HepG2 (cell line): ENCODE results near the gene INPP1. TPM values are rescaled to one million over a fixed set of nuclear protein-coding genes. Genes with fewer than 3 reads are reported as not detected.

Experiments used
- FIP1L1 ChIP-seq: fragments of 200-400 bp; formaldehyde crosslinking; IDR thresholded peaks from 2 replicates; pipeline ENCODE4 v1.6.1; 2018; ENCODE audit warnings: low read depth, mild to moderate bottlenecking, low read length, moderate library complexity, borderline replicate concordance; ENCODE audit not compliant: insufficient read depth
- SNRNP70 ChIP-seq: fragments of 200-400 bp; formaldehyde crosslinking; IDR thresholded peaks from 2 replicates; pipeline ENCODE4 v1.6.1; 2017; ENCODE audit warnings: mild to moderate bottlenecking, low read depth, low read length, moderate library complexity
- STAG1 ChIP-seq: sonication (generic); formaldehyde crosslinking; IDR thresholded peaks from 2 replicates; pipeline ENCODE4 v1.4.0; 2020; ENCODE audit warnings: missing genetic modification reagents
- ZFP90 ChIP-seq: sonication (generic); formaldehyde crosslinking; IDR thresholded peaks from 2 replicates; pipeline ENCODE4 v1.8.0; 2022; ENCODE audit warnings: missing genetic modification reagents, mild to moderate bottlenecking, inconsistent platforms, borderline replicate concordance
- ZNF660 ChIP-seq: sonication (generic); formaldehyde crosslinking; IDR thresholded peaks from 2 replicates; pipeline ENCODE4 v1.5.1; 2020; ENCODE audit warnings: mild to moderate bottlenecking, low read depth, missing genetic modification reagents, borderline replicate concordance
- polyA plus RNA-seq, 8 experiments: library from polyadenylated mRNA; depleted of rRNA in 3 of 8; stranded (reverse) in 7 of 8; unstranded in 1 of 8; fragments of >200 nt; fragmentation: Illumina TruSeq in 4 of 8; extraction: Trizol in 4 of 8; gene quantifications; 2 replicates each; pipeline versions ENCODE4 v1.2.1 to v1.2.3, GENCODE V29; 2011 to 2016; ENCODE audit warnings: low read depth in 4 of 8, missing spikeins in 1 of 8, mixed read lengths in 1 of 8; ENCODE audit not compliant: insufficient read depth in 1 of 8
- total RNA-seq, 5 experiments: library from RNA; depleted of rRNA; stranded (reverse); fragments of >200 nt; fragmentation: Illumina TruSeq; extraction: Trizol; gene quantifications; 2 replicates each; pipeline ENCODE4 v1.2.3, GENCODE V29; 2016; ENCODE audit warnings: low read depth in 1 of 5
- TF ChIP-seq, protein P1 (sequence below): IDR thresholded peaks from 2 replicates; pipeline ENCODE4 v1.6.1; 2012; ENCODE audit warnings: low read length, improper control_type of control experiment
- TF ChIP-seq, protein P2 (sequence below): sonication (generic); formaldehyde crosslinking; IDR thresholded peaks from 2 replicates; pipeline ENCODE4 v1.4.0; 2020; ENCODE audit warnings: mild to moderate bottlenecking, missing genetic modification reagents
- TF ChIP-seq, protein P3 (sequence below): sonication (generic); formaldehyde crosslinking; IDR thresholded peaks from 2 replicates; pipeline ENCODE4 v1.4.0; 2020; ENCODE audit warnings: missing genetic modification reagents, low read depth, mild to moderate bottlenecking, borderline replicate concordance
- TF ChIP-seq, protein P4 (sequence below): sonication (generic); formaldehyde crosslinking; IDR thresholded peaks from 2 replicates; pipeline ENCODE4 v1.5.1; 2020; ENCODE audit warnings: missing genetic modification reagents, mild to moderate bottlenecking, borderline replicate concordance
- TF ChIP-seq, protein P5 (sequence below): sonication (generic); formaldehyde crosslinking; IDR thresholded peaks from 2 replicates; pipeline ENCODE4 v1.5.0; 2020; ENCODE audit warnings: missing genetic modification reagents
- TF ChIP-seq, protein P6 (sequence below): sonication (generic); formaldehyde crosslinking; IDR thresholded peaks from 2 replicates; pipeline ENCODE4 v1.4.0; 2020; ENCODE audit warnings: low read depth, missing genetic modification reagents
- TF ChIP-seq, protein P7 (sequence below): IDR thresholded peaks from 2 replicates; pipeline ENCODE4 v1.6.1; 2012; ENCODE audit warnings: low read depth, low read length, improper control_type of control experiment

Gene INPP1
- total and polyA plus RNA-seq, 2 of the 13 experiments (the other 11 are each of a cell fraction or from before 2014, with no cell fraction given) = 10.0 to 13.3 TPM

DNA sequence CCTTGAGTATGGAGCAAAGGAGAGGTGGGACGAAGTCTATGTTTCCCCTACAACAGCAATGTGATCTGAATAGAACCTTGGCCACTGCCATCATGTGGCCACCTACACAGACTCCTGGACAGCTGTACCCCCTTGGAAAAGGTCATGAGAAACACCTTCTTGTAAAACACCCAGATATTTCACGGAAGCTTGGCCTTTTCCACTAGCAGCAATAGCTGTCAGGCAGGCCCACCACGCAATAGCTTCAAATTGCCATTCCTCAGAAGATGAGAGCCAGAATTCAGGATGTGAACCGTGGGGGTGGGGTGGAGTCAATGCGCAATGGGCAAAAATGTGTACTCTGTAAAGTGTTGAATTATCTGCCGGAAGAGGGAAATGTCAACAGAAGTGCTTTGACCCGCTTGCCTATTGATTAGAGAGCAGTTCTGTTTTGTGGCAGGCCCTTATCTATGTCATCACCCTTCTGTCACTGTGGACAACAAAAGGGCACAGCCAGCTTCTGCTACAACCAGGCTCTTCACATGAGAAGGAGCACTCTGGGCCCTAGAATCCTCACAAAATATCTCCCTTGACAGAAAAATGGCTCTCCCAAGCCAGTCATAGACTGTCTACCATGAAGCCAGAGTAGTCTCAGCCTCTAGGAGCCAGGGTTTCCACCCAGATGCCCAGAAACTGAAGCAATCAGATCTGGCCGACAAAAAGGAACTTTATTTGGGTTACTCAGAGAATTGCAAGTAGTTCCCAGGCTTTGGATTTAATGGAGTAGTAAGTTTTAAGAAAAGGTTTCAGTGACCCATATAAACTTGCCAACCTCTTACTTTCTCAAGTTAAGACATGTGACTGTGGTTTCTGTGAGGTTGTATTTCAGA lies 9.5 kb downstream of the INPP1 start (continued):
- TF ChIP-seq, protein P1, sequence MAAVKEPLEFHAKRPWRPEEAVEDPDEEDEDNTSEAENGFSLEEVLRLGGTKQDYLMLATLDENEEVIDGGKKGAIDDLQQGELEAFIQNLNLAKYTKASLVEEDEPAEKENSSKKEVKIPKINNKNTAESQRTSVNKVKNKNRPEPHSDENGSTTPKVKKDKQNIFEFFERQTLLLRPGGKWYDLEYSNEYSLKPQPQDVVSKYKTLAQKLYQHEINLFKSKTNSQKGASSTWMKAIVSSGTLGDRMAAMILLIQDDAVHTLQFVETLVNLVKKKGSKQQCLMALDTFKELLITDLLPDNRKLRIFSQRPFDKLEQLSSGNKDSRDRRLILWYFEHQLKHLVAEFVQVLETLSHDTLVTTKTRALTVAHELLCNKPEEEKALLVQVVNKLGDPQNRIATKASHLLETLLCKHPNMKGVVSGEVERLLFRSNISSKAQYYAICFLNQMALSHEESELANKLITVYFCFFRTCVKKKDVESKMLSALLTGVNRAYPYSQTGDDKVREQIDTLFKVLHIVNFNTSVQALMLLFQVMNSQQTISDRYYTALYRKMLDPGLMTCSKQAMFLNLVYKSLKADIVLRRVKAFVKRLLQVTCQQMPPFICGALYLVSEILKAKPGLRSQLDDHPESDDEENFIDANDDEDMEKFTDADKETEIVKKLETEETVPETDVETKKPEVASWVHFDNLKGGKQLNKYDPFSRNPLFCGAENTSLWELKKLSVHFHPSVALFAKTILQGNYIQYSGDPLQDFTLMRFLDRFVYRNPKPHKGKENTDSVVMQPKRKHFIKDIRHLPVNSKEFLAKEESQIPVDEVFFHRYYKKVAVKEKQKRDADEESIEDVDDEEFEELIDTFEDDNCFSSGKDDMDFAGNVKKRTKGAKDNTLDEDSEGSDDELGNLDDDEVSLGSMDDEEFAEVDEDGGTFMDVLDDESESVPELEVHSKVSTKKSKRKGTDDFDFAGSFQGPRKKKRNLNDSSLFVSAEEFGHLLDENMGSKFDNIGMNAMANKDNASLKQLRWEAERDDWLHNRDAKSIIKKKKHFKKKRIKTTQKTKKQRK = no peak
- TF ChIP-seq SNRNP70 (no peak), STAG1 (CRISPR knock-in tag) (no peak), FIP1L1 (no peak), ZNF660 (CRISPR knock-in tag) (no peak), ZFP90 (CRISPR knock-in tag) (0 out of 2 replicates have a peak, but pooled peaks have one; percentile 14)
- TF ChIP-seq, protein P2, sequence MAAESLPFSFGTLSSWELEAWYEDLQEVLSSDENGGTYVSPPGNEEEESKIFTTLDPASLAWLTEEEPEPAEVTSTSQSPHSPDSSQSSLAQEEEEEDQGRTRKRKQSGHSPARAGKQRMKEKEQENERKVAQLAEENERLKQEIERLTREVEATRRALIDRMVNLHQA (CRISPR knock-in tag) = no peak
- TF ChIP-seq, protein P3, sequence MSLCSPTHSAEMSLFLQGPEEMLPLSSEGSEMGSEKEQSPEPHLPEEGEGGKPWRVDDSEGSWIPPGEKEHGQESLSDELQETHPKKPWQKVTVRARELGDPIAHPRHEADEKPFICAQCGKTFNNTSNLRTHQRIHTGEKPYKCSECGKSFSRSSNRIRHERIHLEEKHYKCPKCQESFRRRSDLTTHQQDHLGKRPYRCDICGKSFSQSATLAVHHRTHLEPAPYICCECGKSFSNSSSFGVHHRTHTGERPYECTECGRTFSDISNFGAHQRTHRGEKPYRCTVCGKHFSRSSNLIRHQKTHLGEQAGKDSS (CRISPR knock-in tag) = peak; percentile 97; the same call in 1 of the 2 replicates
- TF ChIP-seq, protein P4, sequence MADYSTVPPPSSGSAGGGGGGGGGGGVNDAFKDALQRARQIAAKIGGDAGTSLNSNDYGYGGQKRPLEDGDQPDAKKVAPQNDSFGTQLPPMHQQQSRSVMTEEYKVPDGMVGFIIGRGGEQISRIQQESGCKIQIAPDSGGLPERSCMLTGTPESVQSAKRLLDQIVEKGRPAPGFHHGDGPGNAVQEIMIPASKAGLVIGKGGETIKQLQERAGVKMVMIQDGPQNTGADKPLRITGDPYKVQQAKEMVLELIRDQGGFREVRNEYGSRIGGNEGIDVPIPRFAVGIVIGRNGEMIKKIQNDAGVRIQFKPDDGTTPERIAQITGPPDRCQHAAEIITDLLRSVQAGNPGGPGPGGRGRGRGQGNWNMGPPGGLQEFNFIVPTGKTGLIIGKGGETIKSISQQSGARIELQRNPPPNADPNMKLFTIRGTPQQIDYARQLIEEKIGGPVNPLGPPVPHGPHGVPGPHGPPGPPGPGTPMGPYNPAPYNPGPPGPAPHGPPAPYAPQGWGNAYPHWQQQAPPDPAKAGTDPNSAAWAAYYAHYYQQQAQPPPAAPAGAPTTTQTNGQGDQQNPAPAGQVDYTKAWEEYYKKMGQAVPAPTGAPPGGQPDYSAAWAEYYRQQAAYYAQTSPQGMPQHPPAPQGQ (CRISPR knock-in tag) = no peak
- TF ChIP-seq, protein P5, sequence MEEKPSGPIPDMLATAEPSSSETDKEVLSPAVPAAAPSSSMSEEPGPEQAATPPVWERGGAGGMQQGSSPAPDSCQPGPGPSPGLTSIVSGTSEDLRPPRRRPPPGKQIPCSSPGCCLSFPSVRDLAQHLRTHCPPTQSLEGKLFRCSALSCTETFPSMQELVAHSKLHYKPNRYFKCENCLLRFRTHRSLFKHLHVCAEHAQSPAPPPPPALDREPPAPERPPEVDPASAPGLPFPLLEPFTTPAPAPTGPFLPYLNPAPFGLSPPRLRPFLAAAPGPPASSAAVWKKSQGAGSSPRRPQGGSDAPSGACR (CRISPR knock-in tag) = peak; percentile 93; the same call in 1 of the 2 replicates
- TF ChIP-seq, protein P6, sequence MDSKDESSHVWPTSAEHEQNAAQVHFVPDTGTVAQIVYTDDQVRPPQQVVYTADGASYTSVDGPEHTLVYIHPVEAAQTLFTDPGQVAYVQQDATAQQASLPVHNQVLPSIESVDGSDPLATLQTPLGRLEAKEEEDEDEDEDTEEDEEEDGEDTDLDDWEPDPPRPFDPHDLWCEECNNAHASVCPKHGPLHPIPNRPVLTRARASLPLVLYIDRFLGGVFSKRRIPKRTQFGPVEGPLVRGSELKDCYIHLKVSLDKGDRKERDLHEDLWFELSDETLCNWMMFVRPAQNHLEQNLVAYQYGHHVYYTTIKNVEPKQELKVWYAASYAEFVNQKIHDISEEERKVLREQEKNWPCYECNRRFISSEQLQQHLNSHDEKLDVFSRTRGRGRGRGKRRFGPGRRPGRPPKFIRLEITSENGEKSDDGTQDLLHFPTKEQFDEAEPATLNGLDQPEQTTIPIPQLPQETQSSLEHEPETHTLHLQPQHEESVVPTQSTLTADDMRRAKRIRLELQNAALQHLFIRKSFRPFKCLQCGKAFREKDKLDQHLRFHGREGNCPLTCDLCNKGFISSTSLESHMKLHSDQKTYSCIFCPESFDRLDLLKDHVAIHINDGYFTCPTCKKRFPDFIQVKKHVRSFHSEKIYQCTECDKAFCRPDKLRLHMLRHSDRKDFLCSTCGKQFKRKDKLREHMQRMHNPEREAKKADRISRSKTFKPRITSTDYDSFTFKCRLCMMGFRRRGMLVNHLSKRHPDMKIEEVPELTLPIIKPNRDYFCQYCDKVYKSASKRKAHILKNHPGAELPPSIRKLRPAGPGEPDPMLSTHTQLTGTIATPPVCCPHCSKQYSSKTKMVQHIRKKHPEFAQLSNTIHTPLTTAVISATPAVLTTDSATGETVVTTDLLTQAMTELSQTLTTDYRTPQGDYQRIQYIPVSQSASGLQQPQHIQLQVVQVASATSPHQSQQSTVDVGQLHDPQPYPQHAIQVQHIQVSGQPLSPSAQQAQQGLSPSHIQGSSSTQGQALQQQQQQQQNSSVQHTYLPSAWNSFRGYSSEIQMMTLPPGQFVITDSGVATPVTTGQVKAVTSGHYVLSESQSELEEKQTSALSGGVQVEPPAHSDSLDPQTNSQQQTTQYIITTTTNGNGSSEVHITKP (CRISPR knock-in tag) = peak; percentile 87
- TF ChIP-seq, protein P7, sequence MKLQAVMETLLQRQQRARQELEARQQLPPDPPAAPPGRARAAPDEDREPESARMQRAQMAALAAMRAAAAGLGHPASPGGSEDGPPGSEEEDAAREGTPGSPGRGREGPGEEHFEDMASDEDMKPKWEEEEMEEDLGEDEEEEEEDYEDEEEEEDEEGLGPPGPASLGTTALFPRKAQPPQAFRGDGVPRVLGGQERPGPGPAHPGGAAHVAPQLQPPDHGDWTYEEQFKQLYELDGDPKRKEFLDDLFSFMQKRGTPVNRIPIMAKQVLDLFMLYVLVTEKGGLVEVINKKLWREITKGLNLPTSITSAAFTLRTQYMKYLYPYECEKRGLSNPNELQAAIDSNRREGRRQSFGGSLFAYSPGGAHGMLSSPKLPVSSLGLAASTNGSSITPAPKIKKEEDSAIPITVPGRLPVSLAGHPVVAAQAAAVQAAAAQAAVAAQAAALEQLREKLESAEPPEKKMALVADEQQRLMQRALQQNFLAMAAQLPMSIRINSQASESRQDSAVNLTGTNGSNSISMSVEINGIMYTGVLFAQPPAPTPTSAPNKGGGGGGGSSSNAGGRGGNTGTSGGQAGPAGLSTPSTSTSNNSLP = peak; percentile 96
